HG02798 (cell line): ENCODE data around the gene CLDN3.
"Not testable (repeated sequence)": the region's sequence is repeated elsewhere in the genome, so short reads cannot be mapped to it uniquely, and the experiment has no call there.

Experiments used
- ATAC-seq: cut with Tn5 transposase; IDR thresholded peaks from one replicate; pipeline ENCODE4 v1.9.1; 2021; ENCODE audit warnings: mild to moderate bottlenecking; ENCODE audit not compliant: unreplicated experiment, poor library complexity

CLDN3 gene

DNA sequence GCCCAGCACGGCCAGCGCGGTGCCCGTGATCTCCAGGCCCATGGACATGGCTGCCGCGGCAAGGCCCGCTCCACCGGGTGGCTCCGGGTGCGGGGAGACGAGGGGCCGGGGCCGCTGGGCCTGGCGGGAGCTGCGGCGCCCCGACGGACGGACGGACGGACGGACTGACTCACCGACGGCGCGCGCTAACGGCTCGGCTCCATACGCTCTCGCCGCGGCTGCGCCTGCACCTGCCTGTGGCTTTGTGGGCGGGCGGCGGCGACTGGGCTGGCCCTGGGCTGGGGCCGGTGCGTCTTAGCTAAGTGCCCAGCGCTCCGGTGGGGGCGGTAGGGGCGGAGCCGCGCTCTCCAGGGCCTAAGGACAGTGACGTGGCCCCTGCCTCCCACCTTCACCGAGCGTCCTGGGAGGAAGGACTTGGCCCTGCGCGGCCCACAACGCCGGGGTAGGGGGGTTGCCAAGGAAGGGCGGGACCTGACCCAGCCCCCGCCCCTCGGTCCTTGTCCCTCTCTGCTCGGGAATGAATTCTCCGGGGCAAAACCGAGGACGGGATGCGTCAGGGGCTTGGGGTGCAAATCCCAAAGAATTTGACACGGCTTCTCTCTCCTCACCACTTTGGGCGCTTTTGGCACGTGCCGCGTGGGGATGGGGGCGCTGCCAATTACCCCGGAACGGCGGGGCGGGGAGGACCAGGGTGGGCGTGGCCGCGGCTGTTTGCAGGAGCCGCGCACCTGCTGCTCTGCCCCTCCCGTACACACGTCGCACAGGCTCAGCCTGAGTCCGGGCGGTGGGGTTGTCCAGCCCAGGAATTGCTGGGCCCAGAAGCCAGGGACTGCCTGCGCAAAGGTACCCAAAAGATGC, at the start of gene CLDN3:
Gene CLDN3, minus strand, starts transcription at position 269 of the 858 bp plus-strand sequence. Its CDS starts 221 bp downstream, at position 48.
- ATAC-seq: no peak

GRCh38 chr7:73817121-73817520, 47.1 kb upstream of the CLDN3 start:
- no peak for ATAC-seq

- ATAC-seq: no peak
Observed at GRCh38 chr7:73815436-73815835, 45.4 kb upstream of the CLDN3 start.

GRCh38 chr7:73812996-73813395, 42.9 kb upstream of the CLDN3 start:
- no peak for ATAC-seq

DNA sequence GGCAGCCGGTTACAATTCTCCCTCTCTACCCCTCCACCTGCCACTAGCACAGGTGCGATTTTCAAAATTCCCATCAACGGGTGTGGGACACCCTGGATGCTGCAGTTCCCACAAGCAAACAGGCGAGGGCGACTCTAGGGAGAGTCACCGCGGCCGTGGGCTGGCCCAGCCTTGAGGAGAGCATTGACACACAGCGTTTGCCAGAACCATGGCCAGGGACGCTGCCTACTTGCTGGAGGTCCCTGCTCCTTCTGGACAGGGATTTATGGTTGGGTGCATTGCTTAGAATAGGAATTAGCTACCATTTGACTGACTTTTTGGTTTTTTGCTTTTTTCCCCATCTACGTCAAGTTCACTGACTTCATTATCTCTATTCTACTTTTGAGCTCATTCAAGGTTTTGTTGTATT, 41.7 kb upstream of the CLDN3 start:
- ATAC-seq: peak; percentile 66

DNA sequence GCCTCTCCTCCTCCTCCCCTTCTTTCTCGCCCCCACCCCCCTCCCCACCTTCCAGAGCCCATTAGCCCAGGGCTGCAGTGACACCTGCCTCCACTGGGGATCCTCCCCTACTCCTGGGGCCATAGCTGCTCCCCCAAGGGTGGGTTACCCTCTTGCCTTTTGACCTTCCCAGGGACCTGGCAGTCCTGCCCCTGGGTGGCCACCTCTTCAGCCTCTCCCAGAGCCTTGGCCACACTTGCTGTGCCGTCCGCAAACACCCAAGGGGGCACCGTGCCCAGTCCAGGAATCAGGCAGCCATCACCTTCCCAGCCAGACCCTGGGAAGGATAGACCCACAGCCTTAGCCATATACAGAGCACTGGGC, 40.9 kb upstream of the CLDN3 start:
- no peak for ATAC-seq

DNA sequence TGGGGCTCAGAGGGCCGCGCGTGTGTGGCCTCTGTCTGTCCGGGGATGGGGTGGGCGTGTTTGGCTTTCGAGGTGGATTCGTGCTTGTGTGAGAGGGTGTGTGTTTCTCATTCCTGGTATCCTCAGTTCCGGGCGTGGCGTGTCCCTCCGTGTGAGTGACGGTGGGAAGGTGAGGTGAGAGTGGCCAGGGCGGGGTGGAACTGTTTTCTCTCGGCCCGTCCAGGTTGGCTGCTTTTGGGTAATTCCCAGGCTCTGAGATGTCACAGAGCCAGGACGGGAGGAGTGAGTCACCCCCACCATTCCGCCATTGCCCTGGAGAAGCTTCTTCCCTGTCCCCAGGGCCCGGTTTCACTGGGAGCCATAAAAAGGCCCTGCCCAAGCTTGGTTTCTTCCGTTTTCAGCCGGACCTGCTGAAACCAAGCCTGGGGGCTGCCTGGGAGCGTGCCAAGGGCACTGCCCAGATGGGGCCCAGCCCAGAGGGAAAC, 39.4 kb upstream of the CLDN3 start:
- ATAC-seq: no peak

GRCh38 chr7:73802459-73802858, 32.4 kb upstream of the CLDN3 start:
- ATAC-seq: no peak

DNA sequence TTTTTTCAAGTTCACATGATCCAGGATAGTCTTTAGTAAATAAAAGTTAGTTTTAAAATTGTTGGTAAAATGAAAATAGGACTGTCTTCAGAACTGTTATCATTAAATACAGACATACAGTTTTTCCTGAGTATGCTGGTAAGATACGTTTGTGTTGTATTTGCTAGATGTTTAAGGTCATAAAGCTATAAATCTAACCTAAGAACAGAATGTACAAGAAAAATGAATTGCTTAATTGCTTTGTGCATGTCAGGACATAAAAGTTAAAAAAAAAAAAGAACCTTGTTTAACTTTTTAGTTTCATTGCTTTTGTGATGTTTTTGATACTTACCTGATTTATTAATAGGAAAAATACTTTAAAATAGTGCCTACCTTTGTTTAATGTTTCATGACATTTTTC, 31.5 kb upstream of the CLDN3 start:
- ATAC-seq: no peak

DNA sequence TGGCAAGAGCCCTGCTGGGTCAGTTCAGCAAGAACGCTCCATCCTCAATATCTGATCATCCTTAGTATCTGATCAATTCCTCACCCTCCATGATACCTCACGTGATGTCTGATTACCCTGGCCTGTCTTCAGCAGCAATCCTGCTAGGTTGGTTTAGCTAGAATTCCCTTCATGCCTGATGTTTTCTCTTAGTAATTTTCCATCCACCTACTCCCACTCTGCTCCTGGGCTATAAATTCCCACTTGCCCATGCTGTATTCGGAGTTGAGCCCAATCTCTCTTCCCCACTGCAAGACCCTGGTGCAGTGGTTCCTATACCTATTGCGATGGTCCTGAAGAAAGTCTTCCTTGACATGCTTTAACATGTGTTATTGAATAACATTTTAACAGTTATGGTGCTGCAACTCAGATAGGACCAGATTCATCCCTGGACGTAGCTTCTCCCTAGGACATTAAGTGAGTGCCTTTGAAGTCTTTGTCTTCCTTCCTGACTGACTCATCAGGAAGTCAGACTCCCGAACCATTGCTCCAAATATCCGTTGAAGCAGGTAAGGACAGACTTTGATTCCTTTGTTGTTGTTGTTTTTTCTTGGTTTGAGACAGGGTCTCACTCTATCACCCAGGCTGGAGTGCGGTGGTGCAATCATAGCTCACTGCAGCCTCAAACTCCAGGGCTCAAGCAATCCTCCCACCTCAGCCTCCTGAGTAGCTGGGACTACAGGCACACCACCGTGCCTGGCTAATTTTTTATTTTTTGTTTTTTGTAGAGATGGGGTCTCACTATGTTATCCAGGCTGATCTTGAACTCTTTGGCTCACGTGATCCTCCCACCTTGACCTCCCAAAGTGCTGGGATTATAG, 29.4 kb upstream of the CLDN3 start:
- ATAC-seq: no peak

GRCh38 chr7:73797176-73797575, 27.1 kb upstream of the CLDN3 start:
- not testable (repeated sequence) for ATAC-seq

DNA sequence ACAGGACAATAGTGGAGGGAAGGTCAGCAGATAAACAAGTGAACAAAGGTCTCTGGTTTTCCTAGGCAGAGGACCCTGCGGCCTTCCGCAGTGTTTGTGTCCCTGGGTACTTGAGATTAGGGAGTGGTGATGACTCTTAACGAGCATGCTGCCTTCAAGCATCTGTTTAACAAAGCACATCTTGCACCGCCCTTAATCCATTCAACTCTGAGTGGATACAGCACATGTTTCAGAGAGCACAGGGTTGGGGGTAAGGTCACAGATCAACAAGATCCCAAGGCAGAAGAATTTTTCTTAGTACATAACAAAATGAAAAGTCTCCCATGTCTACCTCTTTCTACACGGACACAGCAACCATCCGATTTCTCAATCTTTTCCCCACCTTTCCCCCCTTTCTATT, 26.6 kb upstream of the CLDN3 start:
- not testable (repeated sequence) for ATAC-seq

GRCh38 chr7:73795188-73795587, 25.1 kb upstream of the CLDN3 start:
- not testable (repeated sequence) for ATAC-seq

DNA sequence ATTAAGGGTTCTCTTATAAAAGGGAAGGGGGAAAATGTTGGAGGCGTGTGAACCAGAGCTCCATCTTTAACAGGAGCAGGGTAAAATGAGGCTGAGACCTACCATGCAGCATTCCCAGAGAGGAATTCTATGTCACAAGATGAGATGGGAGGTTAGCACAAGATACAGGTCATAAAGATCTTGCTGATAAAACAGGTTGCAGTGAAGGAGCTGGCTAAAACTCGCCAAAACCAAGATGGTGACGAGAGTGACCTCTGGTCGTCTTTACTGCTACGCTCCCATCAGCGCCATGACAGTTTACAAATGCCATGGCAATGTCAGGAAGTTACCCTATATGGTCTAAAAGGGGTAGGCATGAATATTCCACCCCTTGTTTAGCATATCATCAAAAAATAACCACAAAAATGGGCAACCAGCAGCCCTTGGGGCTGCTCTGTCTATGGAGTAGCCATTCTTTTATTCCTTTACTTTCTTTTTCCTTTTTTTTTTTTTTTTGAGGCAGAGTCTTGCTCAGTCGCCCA, 21.2 kb upstream of the CLDN3 start:
- ATAC-seq: not testable (repeated sequence)

DNA sequence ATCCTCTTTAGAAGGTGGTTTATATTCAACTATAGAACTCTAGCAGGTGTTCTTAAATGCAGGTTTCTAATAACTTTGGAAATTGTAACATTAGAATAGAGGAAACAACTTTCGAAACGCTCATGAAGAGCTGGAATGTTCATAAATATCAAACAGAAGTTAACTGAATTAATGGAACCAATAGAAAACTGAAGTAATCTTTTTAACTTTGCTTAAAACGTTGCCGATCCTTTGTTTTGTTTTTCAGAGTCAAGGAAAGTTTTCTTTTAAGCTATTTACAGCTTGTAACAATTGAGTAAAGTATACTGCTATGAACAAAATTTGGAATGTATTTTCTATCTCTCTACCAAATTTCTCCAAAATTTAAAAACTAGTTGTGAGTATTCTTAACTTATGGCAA, 19.0 kb upstream of the CLDN3 start:
- no peak for ATAC-seq

GRCh38 chr7:73787786-73788048, 17.6 kb upstream of the CLDN3 start:
- not testable (repeated sequence) for ATAC-seq

GRCh38 chr7:73786588-73786987, 16.5 kb upstream of the CLDN3 start:
- no peak for ATAC-seq

DNA sequence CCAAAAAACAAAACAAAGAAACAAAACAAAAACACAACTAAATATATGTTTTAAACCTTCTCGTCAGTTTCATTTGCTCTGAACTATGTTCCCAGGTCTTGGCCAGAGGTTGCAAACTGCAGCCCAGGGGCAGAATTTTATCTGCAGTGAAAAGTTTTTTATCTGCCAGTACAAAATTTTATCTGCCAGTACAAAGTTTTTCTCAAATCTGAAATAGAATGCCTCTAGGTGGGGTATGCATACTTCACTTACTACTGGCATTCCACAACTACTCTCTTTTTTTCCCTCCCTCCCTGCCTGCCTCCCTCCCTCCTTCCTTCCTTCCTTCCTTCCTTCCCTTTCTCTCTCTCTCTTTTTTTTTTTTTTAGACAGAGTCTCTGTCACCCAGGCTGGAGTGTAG, 9.4 kb upstream of the CLDN3 start:
- ATAC-seq: no peak

DNA sequence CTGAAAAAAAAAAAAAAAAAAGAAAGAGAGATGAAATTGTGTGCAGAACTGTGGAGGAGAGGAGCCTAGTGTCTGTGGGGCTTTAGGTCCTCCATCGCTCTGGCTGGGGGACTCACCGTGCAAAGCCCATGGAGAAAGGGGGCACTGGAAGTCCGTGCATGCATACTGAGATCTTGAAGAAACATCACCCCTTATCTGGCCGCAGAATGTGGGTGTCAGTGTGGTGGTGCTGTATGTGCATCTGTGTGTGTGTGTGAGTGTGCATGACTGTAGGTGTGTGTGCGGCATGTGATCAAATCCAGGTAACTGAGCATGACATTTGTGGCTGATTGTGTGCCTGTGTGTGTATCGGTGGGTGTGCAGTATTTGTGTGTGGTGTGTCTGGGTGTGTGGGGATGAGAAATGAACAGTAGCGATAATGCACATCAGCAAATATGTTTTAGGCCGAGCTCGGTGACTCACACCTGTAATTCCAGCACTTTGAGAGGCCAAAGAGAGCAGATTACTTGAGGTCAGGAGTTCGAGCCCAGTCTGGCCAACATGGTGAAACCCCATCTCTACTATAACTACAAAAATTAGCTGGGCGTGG, 8.8 kb upstream of the CLDN3 start:
- ATAC-seq: no peak

DNA sequence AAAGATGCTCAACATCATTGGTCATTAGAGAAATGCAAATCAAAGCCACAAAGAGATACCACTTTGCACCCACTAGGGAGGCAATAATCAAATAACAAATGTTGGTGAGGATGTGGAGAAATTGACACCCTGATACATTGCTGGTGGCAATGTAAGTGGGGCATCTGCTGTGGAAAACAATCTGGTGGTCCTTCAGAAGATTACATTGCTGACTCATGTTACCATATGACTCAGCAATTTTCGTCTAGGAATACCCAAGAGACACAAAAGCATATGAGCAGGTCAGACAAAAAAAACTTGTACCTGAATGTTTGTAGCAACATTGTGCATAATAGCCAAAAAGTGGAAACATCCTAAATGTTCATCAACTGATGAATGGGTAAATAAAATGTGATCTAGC, 4.9 kb upstream of the CLDN3 start:
- ATAC-seq: no peak
